HG02981 (cell line): Measurements from ENCODE around the gene VANGL2.
"Not testable (repeated sequence)": the region's sequence is repeated elsewhere in the genome, so short reads cannot be mapped to it uniquely, and the experiment has no call there.

ENCODE experiments used
- ATAC-seq: cut with Tn5 transposase; IDR thresholded peaks from one replicate; pipeline ENCODE4 v1.9.1; 2021; ENCODE audit warnings: mild to moderate bottlenecking, moderate library complexity; ENCODE audit not compliant: unreplicated experiment

The VANGL2 gene

DNA sequence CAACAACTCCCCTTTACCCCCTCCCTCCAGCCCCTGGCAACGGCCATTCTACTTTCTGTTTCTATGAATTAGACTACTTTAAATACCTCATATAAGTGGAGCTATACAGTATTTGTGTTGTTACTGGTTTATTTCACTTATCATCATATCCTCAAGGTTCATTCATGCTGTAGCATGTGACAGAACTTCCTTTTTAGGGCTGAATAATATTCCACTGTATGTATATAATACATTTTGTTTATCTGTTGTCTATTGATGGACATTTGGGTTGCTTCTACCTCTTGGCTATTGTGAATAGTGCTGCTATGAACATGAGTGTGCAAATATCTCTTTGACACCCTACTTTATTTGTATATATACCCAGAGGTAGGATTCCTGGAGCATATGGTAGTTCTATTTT is 31.3 kb upstream of the VANGL2 start:
- ATAC-seq, result no peak

DNA sequence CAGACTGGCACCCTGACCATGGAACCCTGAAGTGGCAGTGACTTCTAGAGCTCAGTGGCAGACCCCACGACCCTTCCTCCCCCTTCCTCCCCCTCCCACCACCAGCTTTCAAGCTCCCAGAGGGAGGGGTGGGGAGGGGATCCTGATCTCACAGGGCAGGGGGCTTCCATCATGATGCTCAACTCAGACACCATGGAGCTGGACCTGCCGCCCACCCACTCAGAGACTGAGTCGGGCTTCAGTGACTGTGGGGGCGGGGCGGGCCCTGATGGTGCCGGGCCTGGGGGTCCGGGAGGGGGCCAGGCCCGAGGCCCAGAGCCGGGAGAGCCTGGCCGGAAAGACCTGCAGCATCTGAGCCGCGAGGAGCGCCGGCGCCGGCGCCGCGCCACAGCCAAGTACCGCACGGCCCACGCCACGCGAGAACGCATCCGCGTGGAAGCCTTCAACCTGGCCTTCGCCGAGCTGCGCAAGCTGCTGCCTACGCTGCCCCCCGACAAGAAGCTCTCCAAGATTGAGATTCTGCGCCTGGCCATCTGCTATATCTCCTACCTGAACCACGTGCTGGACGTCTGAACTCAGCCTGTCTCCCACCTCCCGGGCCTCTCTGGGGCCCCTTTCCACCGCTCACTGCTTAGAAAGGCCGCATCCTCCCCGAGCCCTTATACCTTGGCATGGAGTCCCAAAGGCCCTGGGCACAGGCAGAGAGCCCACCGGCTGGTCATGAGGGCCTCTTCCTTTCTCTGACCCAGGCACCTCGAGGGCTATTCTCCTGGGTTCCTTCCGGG is 29.6 kb upstream of the VANGL2 start:
- ATAC-seq, result no peak

DNA sequence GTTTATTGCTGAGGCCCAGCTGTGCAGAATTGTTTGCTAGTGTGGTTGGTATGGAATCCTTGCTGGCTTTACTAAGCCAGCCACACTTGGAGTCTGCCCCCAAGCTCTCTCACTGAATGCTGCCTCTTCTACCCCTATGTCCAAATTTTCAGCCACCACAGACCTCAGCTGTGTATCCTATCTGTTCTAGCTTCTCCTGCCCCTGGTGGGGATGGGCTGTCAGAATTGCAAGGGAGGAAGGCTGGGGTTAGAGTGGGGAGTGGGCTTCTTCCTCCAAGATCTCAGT is 29.1 kb upstream of the VANGL2 start:
- no peak for ATAC-seq

DNA sequence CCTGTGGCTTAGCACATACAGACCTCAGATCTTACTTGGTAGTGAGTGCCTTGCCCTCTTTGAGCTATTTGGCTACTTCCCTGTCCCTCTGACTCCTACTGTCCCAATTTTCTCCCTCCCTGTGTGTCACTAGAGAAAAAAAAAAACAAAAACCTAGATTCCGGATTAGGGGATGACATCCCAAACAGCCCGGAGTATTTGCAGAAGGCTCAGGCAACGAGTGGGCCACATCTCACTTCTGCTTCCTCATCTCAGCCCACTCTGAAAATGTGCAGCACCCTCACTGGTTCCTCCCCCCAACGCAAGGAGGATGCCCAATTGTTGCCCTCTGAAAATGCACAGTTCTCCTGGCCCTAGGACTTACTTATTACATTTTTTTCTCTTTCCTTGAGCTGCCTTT is 28.6 kb upstream of the VANGL2 start:
- no peak for ATAC-seq

DNA sequence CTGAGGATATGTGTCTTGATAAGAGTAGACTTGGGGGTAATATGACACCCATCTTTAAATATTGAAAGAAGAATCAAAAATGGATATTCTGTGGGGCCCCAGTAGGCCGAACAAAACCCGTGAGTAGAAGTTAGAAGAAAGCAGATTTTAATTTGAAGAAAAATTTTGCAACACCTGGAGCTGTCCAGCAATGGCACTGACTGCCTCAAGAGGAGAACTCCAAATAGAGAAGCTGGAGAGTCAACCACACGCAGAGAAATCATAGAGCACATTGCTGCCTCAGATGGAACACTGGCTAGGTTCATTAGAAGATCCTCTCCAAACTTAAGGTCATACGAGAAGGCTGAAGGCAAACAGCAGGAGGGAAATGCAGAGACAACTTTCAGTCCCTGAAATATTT is 26.7 kb upstream of the VANGL2 start:
- ATAC-seq, result no peak

DNA sequence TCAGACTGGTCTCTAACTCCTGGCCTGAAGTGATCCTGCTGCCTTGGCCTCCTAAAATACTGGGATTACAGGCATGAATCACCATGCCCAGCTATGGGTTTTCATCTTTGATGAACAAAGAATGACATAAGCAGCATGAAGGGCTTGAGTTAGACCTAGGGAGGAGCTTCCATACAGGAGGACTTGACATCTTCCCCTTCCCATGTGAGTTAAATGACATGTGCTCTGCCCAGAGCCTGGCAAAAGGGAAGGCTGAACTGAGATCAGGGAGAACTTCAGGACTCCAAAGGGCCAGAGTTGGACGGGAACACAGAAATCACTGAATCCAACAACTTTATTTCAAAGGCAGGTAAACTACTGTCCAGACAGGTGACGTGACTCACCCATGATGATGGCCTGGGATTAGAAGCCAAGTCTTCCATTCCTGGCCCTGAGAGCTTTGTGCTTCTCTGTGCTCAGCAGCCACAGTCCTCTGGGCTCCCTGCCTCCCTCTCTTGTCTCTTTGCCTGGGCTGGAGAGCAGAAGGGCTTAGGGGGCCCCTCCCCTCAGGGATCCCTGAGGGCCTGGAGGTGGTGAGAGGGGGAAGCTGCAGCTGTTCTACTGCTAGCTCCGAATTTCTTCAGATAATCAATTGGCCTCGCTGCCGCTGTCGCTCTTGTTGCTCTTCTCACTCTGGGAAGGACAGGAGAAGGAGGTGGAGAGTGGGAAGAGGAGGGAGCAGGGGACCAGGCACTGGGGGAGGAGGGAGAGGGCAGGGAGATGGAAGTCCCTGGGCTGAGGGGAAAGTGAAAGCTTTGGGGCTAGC is 25.9 kb upstream of the VANGL2 start:
- ATAC-seq, result no peak

DNA sequence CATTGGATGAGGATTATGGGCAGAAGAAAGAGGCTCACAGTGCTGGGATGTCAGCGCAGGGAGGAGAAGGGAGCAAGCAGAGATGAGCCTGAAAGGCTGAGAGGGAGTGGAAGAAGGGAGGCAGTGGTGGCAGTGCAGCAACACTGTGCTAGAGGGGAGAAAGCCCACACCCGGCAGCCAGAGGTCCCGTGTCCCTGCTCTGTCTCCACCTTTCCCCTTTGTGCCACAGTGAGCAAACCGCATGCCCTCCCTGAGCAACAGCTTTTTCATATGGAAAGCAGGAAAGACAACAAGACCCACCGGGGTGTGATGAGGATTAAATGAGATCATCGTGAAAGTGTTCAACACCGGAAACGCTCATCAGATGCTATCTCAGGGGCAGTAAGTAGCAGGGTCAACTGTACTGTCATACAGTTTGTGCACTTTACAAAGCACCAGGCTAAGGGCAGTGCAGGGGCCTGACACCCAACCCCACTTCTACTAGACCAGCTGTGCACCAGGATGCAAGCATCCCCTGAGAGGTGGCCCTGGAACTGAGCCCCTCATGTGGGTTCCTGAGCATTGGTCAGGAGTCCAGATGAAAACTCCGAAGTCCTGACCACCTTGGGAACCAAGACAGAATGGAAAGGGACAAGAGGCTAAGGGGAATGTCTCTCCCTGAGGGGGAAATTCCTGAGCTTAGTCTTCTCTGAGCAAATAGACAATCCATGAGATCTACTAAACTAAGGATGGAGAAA is 24.4 kb upstream of the VANGL2 start:
- ATAC-seq, result no peak

DNA sequence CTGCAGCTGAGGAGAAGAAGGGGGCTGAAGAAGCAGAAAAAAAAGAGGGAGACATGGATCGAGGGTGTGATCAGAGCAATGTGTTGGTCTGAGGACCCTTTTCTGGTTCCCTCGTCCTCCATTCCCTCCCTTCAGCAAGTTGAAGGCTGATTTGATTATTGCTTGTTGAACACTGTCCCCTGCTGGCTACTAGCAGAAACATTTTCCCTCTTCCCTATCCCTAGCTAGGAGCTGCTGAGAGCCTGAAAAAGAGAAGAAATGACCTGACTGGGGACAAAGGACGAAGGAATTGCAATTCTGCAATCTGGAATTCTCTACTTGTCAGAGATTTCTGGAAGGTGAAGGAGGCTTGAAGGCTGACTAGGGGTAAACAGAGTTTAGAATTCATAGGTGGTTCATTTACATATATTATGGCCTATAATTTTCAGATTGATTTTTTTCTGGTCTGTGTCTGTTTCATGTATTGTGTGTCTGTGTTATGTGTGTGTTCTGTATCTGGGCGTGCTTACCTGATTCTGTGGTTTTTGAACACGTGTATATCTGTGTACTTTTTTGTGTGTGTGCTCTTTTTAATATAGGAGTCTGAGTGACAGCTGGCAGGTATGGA is 23.7 kb upstream of the VANGL2 start:
- no peak for ATAC-seq

DNA sequence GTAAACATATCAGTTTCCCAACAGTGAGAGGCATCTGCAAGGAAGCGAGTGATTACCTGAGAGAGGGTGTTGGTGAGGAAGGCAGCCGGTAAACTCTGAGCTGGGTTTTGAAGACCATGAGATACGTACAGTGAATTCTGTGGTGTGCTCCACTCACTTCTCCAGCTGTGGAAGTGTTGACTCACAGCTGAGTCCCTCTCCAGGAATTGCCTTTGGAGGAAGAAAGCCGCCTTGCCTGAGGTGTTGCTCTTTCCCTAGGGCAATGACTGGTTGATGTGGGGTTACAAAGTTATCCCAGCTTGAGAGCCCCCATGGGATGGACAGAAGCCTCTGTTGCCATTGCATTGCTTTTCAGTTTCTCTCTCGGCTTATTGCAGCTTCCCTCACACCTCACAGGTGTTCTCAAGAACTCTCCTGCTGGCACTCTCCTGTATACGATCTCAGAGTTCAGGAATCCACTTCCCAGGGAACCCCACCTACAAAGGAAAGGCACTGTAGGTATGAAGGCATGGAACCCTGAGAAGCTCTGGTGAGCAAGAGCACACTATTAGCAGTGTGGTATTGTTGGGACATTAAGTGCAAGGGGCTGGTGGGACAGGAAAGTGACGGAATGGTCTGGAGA is 22.7 kb upstream of the VANGL2 start:
- no peak for ATAC-seq

DNA sequence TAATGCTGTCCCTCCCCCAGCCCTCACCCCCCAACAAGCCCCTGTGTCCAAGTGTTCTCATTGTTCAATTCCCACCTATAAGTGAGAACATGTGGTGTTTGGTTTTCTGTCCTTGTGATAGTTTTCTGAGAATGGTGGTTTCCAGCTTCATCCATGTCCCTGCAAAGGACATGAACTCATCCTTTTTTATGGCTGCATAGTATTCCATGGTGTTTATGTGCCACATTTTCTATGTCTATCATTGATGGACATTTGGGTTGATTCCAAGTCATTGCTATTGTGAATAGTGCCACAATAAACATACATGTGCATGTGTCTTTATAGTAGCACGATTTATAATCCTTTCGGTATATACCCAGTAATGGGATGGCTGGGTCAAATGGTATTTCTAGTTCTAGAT is 15.6 kb upstream of the VANGL2 start:
- ATAC-seq, result not testable (repeated sequence)

DNA sequence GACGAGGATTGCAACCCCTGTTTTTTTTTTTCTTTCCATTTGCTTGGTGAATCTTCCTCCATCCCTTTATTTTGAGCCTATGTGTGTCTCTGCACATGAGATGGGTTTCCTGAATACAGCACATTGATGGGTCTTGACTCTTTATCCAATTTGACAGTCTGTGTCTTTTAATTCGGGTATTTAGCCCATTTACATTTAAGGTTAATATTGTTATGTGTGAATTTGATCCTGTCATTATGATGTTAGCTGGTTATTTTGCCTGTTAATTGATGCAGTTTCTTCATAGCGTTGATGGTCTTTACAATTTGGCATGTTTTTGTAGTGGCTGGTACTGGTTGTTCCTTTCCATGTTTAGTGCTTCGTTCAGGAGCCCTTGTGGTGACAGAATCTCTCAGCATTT is 12.0 kb upstream of the VANGL2 start:
- not testable (repeated sequence) for ATAC-seq

DNA sequence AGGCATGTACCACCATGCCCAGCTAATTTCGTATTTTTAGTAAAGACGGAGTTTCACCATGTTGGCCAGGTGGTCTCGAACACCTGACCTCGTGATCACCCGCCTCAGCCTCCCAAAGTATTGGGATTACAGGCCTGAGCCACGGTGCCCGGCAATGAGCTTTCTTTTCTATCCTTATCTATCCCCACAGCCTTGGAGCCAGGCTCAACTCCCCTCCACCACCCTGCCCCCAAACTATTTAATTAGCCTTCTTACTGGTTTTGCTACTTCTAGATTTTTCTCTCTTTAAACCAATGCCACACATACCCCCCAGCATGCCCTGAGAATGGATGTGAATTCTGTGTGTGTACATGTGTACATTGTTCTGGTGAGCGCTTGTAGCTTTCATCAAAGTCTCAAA is 5.7 kb upstream of the VANGL2 start:
- ATAC-seq, result no peak

DNA sequence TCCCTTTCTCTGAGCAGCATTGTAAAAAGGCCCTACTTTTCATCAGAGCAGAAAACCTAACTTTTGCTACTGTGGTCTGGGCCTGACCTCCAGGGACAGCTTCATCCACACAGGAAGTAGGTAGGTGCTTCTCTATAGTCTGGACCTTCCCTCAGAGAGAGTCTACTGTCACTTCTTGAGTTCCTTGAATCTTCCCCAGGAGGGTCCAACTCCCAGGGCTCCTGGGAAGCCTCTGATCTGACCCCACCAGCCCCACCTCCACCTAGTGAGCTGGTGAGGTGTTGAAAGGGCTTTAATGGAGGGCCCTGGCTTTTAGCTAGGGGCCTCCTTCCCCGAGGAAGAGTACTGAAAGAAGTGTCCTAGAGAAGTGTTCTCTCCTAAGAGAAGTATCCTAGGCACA is 2.7 kb upstream of the VANGL2 start:
- ATAC-seq, result no peak

DNA sequence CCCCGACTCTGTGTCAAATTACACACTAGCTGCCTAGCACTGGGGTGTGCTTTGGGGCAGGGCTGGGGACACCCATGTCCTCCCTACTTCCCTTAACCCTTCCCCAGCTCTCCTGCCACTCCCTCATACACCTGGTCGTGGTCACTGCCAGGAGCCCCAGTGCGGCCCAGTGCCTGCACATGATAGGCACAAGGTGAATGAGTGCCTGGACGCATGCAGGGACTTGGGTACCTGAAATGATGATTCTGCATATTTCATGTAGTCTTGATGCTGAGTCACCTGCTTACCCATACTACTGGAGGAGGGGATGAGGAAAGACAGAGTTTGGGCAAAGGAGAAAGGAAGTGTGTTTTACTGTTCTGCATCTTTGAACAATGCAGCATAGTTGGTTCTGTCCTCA is 1.5 kb upstream of the VANGL2 start:
- ATAC-seq, result no peak

DNA sequence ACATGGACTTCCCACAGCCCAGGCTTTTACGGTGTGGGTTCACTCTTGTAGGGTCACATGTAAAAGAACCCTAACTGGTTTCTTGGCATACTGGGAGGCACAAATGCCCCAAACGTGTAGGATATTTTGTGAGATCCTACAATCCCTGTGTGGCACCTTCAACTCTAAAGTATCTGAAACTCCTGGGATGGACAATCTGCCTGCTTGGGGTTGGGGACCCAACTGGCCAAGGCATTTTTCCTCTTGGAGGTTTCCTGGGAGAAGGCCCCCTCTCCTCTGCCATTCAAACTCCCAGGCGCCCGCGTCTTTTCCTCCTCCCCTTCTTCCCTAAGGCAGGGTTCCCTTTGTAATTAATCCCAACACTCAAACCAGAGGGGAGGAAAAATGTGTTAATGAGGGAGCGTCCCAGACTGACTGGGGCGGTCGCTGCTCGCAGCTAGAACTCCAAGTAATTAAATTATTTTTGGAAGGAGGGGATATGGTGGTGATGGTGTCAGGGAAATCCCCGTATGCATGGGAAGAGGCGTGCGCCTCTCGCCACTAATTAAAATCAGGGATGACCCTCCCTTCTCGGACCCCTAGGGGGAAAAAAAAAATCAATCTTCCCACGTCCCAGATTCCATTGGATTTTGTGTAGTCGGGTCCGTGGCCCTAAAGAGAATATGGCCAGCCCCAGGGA is 681 bp upstream of the VANGL2 start:
- ATAC-seq, result no peak

DNA sequence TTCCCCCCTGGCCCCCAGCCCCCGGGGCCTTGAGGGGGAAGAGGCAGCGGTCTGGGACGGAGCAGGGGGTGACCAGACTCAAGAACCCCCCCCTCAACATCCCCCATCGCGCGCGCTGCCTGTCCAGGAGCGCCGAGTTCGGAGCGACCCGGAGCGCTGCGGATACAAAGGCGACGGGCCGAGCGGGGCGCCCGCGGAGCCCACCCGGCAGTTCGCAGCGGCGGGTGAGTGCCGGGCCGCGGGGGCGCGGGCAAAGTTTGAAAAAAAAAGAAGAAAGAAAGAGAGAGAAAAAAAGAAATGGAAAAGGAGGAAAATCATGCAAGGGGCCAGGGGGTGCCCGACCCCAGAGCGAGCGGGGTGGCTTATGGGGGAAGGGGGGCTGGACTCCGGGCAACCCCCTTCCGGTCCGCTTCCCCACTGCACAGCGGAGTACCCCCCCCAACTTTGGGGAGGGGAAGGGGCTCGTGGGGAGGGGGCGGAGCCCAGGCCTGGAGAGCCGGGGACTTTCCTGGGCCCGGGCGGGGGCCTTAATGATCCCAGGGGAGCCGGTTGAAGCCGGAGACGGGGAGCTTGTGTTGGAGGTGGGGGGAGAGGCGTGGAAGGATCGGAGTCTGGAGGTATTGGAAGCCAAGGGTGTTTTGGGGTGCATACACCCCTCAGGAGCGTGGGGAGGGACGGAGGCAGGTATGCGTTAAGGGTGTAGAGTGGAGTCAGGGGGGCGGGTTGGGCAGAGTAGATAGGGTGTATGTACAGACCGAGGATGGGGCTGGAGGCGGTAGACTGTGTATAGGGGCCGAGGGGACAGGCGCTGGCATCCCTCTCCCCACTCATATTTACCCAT is 502 bp downstream of the VANGL2 start:
- ATAC-seq, result no peak

DNA sequence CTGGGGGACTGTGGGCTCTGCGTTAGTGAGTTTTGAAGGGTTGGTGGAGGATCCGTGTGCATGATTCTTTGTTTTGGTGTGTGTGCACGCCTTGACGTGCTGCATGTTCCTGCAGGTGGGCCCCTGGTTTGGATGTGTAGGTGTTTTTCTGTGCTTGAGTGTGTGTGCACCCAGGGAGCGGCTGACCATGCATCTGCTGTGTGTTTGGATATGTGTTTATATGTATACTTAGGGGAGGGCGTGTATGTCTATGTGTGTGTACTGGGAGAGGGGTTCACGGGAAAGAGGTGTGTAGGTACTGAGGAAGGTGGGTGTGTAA is 1.1 kb downstream of the VANGL2 start:
- ATAC-seq, result no peak

DNA sequence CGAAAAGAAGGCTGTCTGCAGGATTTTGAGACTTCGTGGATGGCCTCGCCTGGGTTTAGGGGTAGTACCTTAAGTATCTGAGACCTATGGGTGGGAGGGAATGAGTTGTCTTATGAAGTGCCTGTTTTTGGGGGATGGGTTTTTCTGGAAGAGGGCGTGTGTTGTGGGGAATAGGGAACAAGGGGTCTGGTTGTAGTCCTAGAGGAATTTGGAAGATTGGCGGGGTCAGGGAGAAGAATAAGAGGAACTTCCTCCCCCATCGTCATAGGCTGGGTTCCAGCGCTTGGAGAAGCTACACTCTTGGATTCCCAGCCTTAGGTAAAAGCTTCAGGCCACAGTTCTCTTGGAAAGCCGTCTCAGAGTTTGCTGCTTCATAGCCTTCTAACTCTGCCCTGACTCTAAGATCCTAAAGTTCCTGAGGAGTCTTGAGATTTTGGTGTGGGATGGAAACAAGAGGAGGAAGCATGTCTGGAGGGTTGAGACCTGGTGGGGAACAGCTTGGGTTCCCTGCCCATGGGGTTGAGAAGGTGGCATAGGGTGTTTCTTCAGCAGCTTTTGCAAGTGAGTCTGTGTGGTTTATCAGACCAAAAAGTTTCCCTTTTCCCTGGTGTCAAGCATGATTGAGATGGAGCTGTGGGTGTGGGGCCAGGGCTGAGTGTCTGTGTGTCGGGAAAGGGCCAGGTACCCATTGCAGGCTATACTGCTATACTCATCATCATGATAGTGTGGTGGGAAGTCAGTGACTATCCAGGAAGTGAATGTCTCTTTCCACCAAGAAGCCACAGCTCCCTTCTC is 1.8 kb downstream of the VANGL2 start:
- no peak for ATAC-seq

DNA sequence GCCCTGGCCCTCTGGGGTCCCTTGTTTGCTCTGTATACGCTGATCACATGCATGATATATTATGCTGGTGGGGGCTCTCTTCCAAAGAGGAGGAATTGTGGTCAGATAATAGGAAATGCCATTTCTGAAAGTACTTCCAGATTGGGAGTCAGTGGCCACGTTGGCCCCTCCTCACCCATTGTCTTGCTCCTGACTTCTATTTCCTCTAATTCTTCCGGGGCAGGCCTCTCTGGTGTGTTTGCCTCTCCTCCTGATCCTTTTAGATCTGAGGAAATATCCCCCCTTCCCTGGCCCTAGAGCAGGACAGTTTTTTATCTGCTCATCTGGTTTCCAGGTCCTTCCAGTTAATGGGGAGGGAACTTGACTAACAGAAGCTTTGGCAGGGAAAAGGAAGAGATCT is 2.9 kb downstream of the VANGL2 start:
- no peak for ATAC-seq
